ENCODE results near the gene EHD4.

- TF ChIP-seq FOXP2 (optimal IDR thresholded peaks at IDR 0.05; ENCODE audit: borderline replicate concordance, extremely low read depth, extremely low read length, insufficient read depth) (no peak), POLR2AphosphoS5 (IDR thresholded peaks at IDR 0.05; ENCODE audit: low read depth, low read length) (no peak), REST (IDR thresholded peaks at IDR 0.05; ENCODE audit: insufficient read depth in 1 of 2, low read depth in 2 of 2, low read length in 2 of 2) (no peak), SIN3A (IDR thresholded peaks at IDR 0.05; ENCODE audit: borderline replicate concordance, insufficient read depth, low read length) (no peak), TAF1 (IDR thresholded peaks at IDR 0.05; ENCODE audit: borderline replicate concordance, insufficient read depth, low read length) (no peak)
Observed at GRCh38 chr15:41868321-41868720, 104.0 kb downstream of the EHD4 start.

Measured in PFSK-1 (cell line).